ENCODE measurements around the gene HACD3.

HACD3 gene

DNA sequence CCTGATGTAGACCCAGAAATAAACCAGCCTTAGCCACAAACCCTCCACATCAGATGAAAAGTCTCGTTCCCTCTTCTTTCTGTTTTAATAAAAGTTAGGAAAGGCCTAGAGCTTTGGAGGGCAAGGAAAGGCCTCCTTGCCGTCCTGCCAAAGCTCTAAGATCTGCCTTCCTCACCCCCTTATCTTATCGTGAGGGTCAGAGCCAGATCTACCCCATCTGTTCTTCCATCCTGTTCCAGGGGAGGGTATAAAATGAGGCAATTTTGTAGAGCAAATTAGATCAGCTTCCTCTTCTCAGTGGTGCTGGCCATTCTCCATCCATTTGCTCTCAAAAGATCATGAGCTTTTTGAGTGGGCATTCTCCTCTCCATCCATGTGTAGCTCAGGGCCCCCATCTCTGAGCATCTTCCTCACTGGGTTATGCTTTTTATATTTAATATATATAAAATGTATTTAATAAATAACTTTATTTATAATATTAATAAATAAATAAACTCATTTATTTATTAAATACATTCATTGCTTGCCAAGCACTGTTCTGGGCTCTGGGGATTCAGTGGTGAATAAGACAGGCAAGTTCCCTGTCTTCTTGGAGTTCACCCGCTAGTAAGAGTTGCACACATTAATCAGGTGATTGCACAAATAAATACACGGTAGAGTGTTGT is 89.5 kb downstream of the HACD3 start:
- TF ChIP-seq, protein P1, sequence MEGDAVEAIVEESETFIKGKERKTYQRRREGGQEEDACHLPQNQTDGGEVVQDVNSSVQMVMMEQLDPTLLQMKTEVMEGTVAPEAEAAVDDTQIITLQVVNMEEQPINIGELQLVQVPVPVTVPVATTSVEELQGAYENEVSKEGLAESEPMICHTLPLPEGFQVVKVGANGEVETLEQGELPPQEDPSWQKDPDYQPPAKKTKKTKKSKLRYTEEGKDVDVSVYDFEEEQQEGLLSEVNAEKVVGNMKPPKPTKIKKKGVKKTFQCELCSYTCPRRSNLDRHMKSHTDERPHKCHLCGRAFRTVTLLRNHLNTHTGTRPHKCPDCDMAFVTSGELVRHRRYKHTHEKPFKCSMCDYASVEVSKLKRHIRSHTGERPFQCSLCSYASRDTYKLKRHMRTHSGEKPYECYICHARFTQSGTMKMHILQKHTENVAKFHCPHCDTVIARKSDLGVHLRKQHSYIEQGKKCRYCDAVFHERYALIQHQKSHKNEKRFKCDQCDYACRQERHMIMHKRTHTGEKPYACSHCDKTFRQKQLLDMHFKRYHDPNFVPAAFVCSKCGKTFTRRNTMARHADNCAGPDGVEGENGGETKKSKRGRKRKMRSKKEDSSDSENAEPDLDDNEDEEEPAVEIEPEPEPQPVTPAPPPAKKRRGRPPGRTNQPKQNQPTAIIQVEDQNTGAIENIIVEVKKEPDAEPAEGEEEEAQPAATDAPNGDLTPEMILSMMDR (IDR thresholded peaks at IDR 0.05; ENCODE audit: low read depth, low read length, missing control alignments), result no peak
- no peak for DNase-seq (ENCODE audit: extremely low read depth, low read depth)

DNA sequence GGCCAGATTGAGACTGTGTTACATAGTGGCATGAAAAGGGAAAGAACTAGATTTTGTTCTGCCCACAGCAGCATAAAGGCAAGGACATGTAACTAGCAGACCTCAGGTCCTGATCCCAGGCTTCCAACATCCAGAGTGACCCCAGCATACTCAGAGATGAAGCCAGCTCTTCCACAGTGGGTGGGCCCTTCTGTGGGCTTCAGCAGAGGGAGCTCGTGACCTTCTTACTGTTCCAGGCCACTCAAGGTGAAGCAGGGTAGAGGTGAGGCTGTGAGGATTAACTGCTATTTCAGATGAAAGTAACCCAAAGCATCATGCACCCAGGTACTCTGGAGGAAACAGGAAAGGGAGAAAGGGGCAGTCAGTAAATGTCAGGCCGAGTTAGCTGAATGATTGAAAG is 90.6 kb downstream of the HACD3 start:
- TF ChIP-seq, protein P1 (IDR thresholded peaks at IDR 0.05; ENCODE audit: low read depth, low read length, missing control alignments), result no peak
- DNase-seq (ENCODE audit: extremely low read depth, low read depth), result no peak
- no peak overlapping the region for H3K4me3 ChIP-seq (replicated peaks; ENCODE audit: low read depth, low read length)

More for the DNA sequence above, 89.5 kb downstream of the HACD3 start:
- no peak overlapping the region for H3K4me3 ChIP-seq (replicated peaks; ENCODE audit: low read depth, low read length)

DNA sequence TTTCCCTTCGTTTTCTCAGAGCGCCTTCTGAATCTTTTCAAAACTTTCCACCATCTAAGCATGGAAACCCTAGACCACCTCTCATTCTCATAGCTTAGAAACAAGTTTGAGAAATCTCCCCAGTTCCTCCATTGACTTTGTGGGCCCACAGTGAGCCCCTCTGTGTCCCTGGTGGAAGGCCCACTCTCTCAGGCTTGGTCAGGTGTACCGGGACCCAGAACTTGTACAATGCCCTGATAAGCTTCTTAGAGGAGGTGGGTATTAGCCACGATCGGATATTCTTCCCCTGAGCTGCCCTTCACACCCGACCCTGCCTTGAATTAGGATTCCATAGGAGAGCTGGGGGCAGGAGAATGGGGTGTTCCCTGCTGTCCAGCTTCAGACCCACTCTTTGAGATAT is 91.4 kb downstream of the HACD3 start, which contains the start of gene SLC24A1:
Gene SLC24A1 (plus strand): TSS at position 301 of the 400 bp plus-strand sequence. CDS start 2,143 bp downstream, outside the sequence.
- DNase-seq (ENCODE audit: extremely low read depth, low read depth), result no peak

DNA sequence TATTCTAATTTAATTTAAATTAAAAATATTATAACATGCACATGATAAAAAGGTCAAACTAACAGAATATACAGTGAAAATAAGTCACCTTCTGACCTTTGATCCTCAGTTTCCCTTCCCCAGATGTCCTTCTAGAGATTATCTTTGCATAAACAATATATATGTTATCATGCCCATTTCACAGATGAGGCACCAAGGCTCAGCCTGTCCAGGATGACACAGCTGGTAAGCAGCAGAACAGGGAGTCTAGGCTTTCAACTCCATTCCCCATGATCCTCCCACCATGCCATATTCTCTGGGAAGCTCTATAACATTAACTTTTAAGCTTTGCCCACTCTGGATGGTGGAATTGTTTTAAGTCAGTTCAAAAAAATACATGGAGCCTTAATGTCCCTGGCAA is 92.8 kb downstream of the HACD3 start:
- no peak for DNase-seq (ENCODE audit: extremely low read depth, low read depth)
- TF ChIP-seq, protein P1 (IDR thresholded peaks at IDR 0.05; ENCODE audit: low read depth, low read length, missing control alignments), result no peak
- no peak overlapping the region for H3K4me3 ChIP-seq (replicated peaks; ENCODE audit: low read depth, low read length)

More for the DNA sequence above, 91.4 kb downstream of the HACD3 start, which contains the start of gene SLC24A1:
- H3K4me3 ChIP-seq (replicated peaks; ENCODE audit: low read depth, low read length), result no peak within 1 kb of the TSS
- TF ChIP-seq, protein P1 (IDR thresholded peaks at IDR 0.05; ENCODE audit: low read depth, low read length, missing control alignments), result no peak

DNA sequence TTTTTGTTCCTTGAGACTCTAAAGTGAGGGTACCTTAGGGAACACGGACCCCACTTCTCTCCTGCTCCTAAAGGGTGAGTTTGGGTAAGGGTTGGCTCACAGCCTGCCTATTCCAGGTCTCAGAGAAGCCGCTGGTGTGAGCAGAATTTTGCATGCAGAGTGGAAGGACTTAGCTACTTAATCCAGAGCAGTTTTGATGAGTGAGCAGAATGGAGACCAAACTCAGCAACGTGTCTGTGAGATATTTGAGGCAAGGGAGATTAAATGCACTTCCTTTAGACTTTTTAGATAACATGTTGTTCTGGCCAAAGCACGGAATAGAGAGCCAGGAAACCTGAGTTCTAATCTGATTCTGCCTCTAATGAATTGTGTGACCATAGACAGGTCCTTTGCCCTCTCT is 96.6 kb downstream of the HACD3 start:
- H3K4me3 ChIP-seq (replicated peaks; ENCODE audit: low read depth, low read length), result no peak overlapping the region
- TF ChIP-seq, protein P1 (IDR thresholded peaks at IDR 0.05; ENCODE audit: low read depth, low read length, missing control alignments), result no peak
- no peak for DNase-seq (ENCODE audit: extremely low read depth, low read depth)
